Fibroblast of the conjunctiva (primary cell): ENCODE data around the gene PRAMEF8.
"Not testable (repeated sequence)": the region's sequence is repeated elsewhere in the genome, so short reads cannot be mapped to it uniquely, and the experiment has no call there.

ENCODE experiments used
- DNase-seq: peaks from one replicate; pipeline ENCODE4 v3.0.0-alpha.2; 2010; ENCODE audit warnings: low read depth

The PRAMEF8 gene

GRCh38 chr1:13285037-13285436 lies at the start of gene PRAMEF8:
PRAMEF8 (minus strand) TSS chr1:13285137; CDS start chr1:13284091, 1,046 bp downstream.
- not testable (repeated sequence) for DNase-seq

GRCh38 chr1:13315281-13315680 lies 30.3 kb upstream of the PRAMEF8 start, which contains the start of gene PRAMEF15:
PRAMEF15 (plus strand) TSS chr1:13315581; CDS start chr1:13318408, 2,827 bp downstream.
- DNase-seq: not testable (repeated sequence)

- DNase-seq: not testable (repeated sequence)
Measured at GRCh38 chr1:13303239-13303638, 18.3 kb upstream of the PRAMEF8 start, which contains the start of gene PRAMEF33. PRAMEF33 (plus strand) TSS chr1:13303539; CDS start chr1:13305955, 2,416 bp downstream.

- DNase-seq: not testable (repeated sequence)
Measured at GRCh38 chr1:13302197-13302596, 17.3 kb upstream of the PRAMEF8 start.

GRCh38 chr1:13298699-13299098 lies 13.8 kb upstream of the PRAMEF8 start:
- DNase-seq: not testable (repeated sequence)

GRCh38 chr1:13297216-13297931 lies 12.4 kb upstream of the PRAMEF8 start:
- not testable (repeated sequence) for DNase-seq

- DNase-seq: not testable (repeated sequence)
Measured at GRCh38 chr1:13289030-13289429, 4.1 kb upstream of the PRAMEF8 start.

- DNase-seq: not testable (repeated sequence)
Measured at GRCh38 chr1:13279617-13280016, 5.3 kb downstream of the PRAMEF8 start.

- DNase-seq: not testable (repeated sequence)
Measured at GRCh38 chr1:13277016-13277415, 7.9 kb downstream of the PRAMEF8 start.

GRCh38 chr1:13265124-13265523 lies 19.8 kb downstream of the PRAMEF8 start:
- not testable (repeated sequence) for DNase-seq

GRCh38 chr1:13253898-13254297 lies 31.0 kb downstream of the PRAMEF8 start, which contains the start of gene PRAMEF5:
PRAMEF5 (plus strand) TSS chr1:13254198; CDS start chr1:13259269, 5,071 bp downstream.
- not testable (repeated sequence) for DNase-seq

GRCh38 chr1:13247122-13247521 lies 37.8 kb downstream of the PRAMEF8 start:
- not testable (repeated sequence) for DNase-seq

- not testable (repeated sequence) for DNase-seq
Measured at GRCh38 chr1:13246554-13246871, 38.4 kb downstream of the PRAMEF8 start.

- not testable (repeated sequence) for DNase-seq
Measured at GRCh38 chr1:13245841-13246553, 38.9 kb downstream of the PRAMEF8 start.

GRCh38 chr1:13243536-13244263 lies 41.2 kb downstream of the PRAMEF8 start:
- not testable (repeated sequence) for DNase-seq

- not testable (repeated sequence) for DNase-seq
Measured at GRCh38 chr1:13239633-13240032, 45.3 kb downstream of the PRAMEF8 start.

GRCh38 chr1:13237572-13237971 lies 47.4 kb downstream of the PRAMEF8 start:
- DNase-seq: not testable (repeated sequence)

- DNase-seq: not testable (repeated sequence)
Measured at GRCh38 chr1:13234057-13234456, 50.9 kb downstream of the PRAMEF8 start.

- DNase-seq: not testable (repeated sequence)
Measured at GRCh38 chr1:13232056-13232455, 52.9 kb downstream of the PRAMEF8 start.
